H9 (cell line): ENCODE results near the gene CNDP1. TPM values are rescaled to one million over a fixed set of nuclear protein-coding genes. Genes with fewer than 3 reads are reported as not detected.

ENCODE experiments used
- DNase-seq: peaks from one replicate; pipeline ENCODE4 v3.0.0-alpha.2; 2017
- H2AFZ ChIP-seq: one replicate; pipeline ENCODE4 v1.6.1; 2013; ENCODE audit warnings: mild to moderate bottlenecking, low read length, control low read depth, moderate library complexity
- H2AK5ac ChIP-seq: 2 replicates; pipeline ENCODE4 v1.6.1; 2013; ENCODE audit warnings: low read length, control low read depth, mixed read lengths; ENCODE audit not compliant: insufficient read length
- H2BK120ac ChIP-seq: one replicate; pipeline ENCODE4 v1.6.1; 2013; ENCODE audit warnings: low read depth, mild to moderate bottlenecking, low read length, control low read depth, inconsistent platforms; ENCODE audit not compliant: poor library complexity, severe bottlenecking
- H2BK12ac ChIP-seq: 2 replicates; pipeline ENCODE4 v1.6.1; 2013; ENCODE audit warnings: low read length, control low read depth, mixed read lengths, low read depth; ENCODE audit not compliant: insufficient read length
- H2BK15ac ChIP-seq: 2 replicates; pipeline ENCODE4 v1.6.1; 2013; ENCODE audit warnings: low read depth, low read length, control low read depth
- H2BK20ac ChIP-seq: one replicate; pipeline ENCODE4 v1.6.1; 2013; ENCODE audit warnings: low read depth, mild to moderate bottlenecking, low read length, control low read depth, inconsistent platforms; ENCODE audit not compliant: poor library complexity, severe bottlenecking
- H2BK5ac ChIP-seq: 2 replicates; pipeline ENCODE4 v1.6.1; 2013; ENCODE audit warnings: low read length, control low read depth, mixed read lengths; ENCODE audit not compliant: insufficient read length
- H3K14ac ChIP-seq: 2 replicates; pipeline ENCODE4 v1.6.1; 2013; ENCODE audit warnings: low read length, control low read depth; ENCODE audit not compliant: insufficient read depth
- H3K18ac ChIP-seq: 2 replicates; pipeline ENCODE4 v1.6.1; 2013; ENCODE audit warnings: low read depth, mild to moderate bottlenecking, mixed read lengths, low read length, control low read depth; ENCODE audit not compliant: insufficient read length
- H3K23ac ChIP-seq: 2 replicates; pipeline ENCODE4 v1.6.1; 2013; ENCODE audit warnings: low read length, control low read depth, mixed read lengths, low read depth; ENCODE audit not compliant: insufficient read length
- H3K23me2 ChIP-seq: 2 replicates; pipeline ENCODE4 v1.6.1; 2013; ENCODE audit warnings: low read depth, mild to moderate bottlenecking, mixed read lengths, low read length, control low read depth; ENCODE audit not compliant: insufficient read length, poor library complexity, severe bottlenecking
- H3K27ac ChIP-seq: 2 replicates; pipeline ENCODE4 v1.5.1; 2013; ENCODE audit warnings: low read length, control low read depth, mixed read lengths, low read depth; ENCODE audit not compliant: insufficient read length
- H3K27me3 ChIP-seq: 2 replicates; pipeline ENCODE4 v1.6.1; 2013; ENCODE audit warnings: low read length, control low read depth, inconsistent platforms; ENCODE audit not compliant: insufficient read depth
- H3K4ac ChIP-seq: 2 replicates; pipeline ENCODE4 v1.6.1; 2013; ENCODE audit warnings: low read depth, mild to moderate bottlenecking, control low read depth, inconsistent platforms, low read length, moderate library complexity
- H3K4me1 ChIP-seq: 2 replicates; pipeline ENCODE4 v1.6.1; 2013; ENCODE audit warnings: low read length, control low read depth, inconsistent platforms; ENCODE audit not compliant: insufficient read depth
- H3K4me2 ChIP-seq: 2 replicates; pipeline ENCODE4 v1.6.1; 2013; ENCODE audit warnings: low read length, control low read depth, mixed read lengths; ENCODE audit not compliant: insufficient read length, insufficient read depth
- H3K56ac ChIP-seq: 2 replicates; pipeline ENCODE4 v1.6.1; 2013; ENCODE audit warnings: low read depth, mild to moderate bottlenecking, mixed read lengths, low read length, control low read depth; ENCODE audit not compliant: insufficient read length
- H3K79me1 ChIP-seq: 2 replicates; pipeline ENCODE4 v1.6.1; 2013; ENCODE audit warnings: low read depth, mild to moderate bottlenecking, moderate library complexity, low read length, control low read depth, inconsistent platforms; ENCODE audit not compliant: insufficient read depth, poor library complexity, severe bottlenecking
- H3K79me2 ChIP-seq: 2 replicates; pipeline ENCODE4 v1.6.1; 2013; ENCODE audit warnings: low read length, control low read depth, inconsistent platforms; ENCODE audit not compliant: insufficient read depth
- H3K9ac ChIP-seq: 2 replicates; pipeline ENCODE4 v1.6.1; 2013; ENCODE audit warnings: low read length, control low read depth, mixed read lengths; ENCODE audit not compliant: insufficient read length; ENCODE audit errors: extremely low read depth
- H3K9me3 ChIP-seq: one replicate; pipeline ENCODE4 v1.6.1; 2013; ENCODE audit warnings: low read depth, low read length, inconsistent platforms; ENCODE audit not compliant: control insufficient read depth
- H3T11ph ChIP-seq: one replicate; pipeline ENCODE4 v1.6.1; 2013; ENCODE audit warnings: mild to moderate bottlenecking, low read length, control low read depth, inconsistent platforms
- H4K20me1 ChIP-seq: one replicate; pipeline ENCODE4 v1.6.1; 2013; ENCODE audit not compliant: control insufficient read depth, insufficient read length, insufficient read depth
- H4K5ac ChIP-seq: 2 replicates; pipeline ENCODE4 v1.6.1; 2013; ENCODE audit warnings: low read depth, mild to moderate bottlenecking, mixed read lengths, low read length, control low read depth; ENCODE audit not compliant: insufficient read length
- H4K8ac ChIP-seq: replicated peaks from 2 replicates; pipeline ENCODE4 v1.6.1; 2013; ENCODE audit warnings: low read length, control low read depth, mixed read lengths, low read depth; ENCODE audit not compliant: insufficient read length
- H4K91ac ChIP-seq: 2 replicates; pipeline ENCODE4 v1.6.1; 2013; ENCODE audit warnings: low read depth, mild to moderate bottlenecking, moderate library complexity, mixed read lengths, low read length, control low read depth; ENCODE audit not compliant: insufficient read length
- H3K27ac Mint-ChIP-seq, 3 experiments: 2 replicates in 2 of 3; 3 replicates in 1 of 3; pipeline ENCODE4 v1.8.0; 2020 to 2021; ENCODE audit warnings: mixed read lengths in 3 of 3, mild to moderate bottlenecking in 1 of 3, moderate library complexity in 1 of 3
- H3K27me3 Mint-ChIP-seq: 2 replicates; pipeline ENCODE4 v1.8.0; 2021; ENCODE audit warnings: low read depth, mild to moderate bottlenecking, moderate library complexity, mixed read lengths
- H3K36me3 Mint-ChIP-seq, 3 experiments: 2 replicates in 2 of 3; 3 replicates in 1 of 3; pipeline ENCODE4 v1.8.0; 2020 to 2021; ENCODE audit warnings: low read depth in 3 of 3, mixed read lengths in 3 of 3; ENCODE audit not compliant: insufficient read depth in 1 of 3
- H3K4me1 Mint-ChIP-seq, 2 experiments: 2 replicates each; pipeline ENCODE4 v1.8.0; 2020; ENCODE audit warnings: mixed read lengths in 2 of 2
- H3K4me3 Mint-ChIP-seq, 2 experiments: 2 replicates in 1 of 2; 3 replicates in 1 of 2; pipeline ENCODE4 v1.8.0; 2020 to 2021; ENCODE audit warnings: mild to moderate bottlenecking in 2 of 2, mixed read lengths in 2 of 2, moderate library complexity in 1 of 2
- H3K9me3 Mint-ChIP-seq, 2 experiments: 2 replicates in 1 of 2; 3 replicates in 1 of 2; pipeline ENCODE4 v1.8.0; 2020; ENCODE audit warnings: mild to moderate bottlenecking in 2 of 2, mixed read lengths in 2 of 2, moderate library complexity in 1 of 2
- WGBS: extraction: QIAGEN DNeasy Blood & Tissue Kit; methylation state at CpG from one replicate; pipeline ENCODE4 v1.1.7; 2013; ENCODE audit warnings: missing lambda C conversion rate, low lambda C conversion rate, mixed read lengths; ENCODE audit not compliant: insufficient read length; ENCODE audit errors: extremely low coverage; 5-methylcytosine and 5-hydroxymethylcytosine counted together
- total RNA-seq: library from RNA; stranded (reverse); gene quantifications from 2 replicates; pipeline ENCODE4 v1.2.1, GENCODE V29; 2021
- TF ChIP-seq, protein P1 (sequence below): fragments of 200-600 bp; sonication (generic); conservative IDR thresholded peaks from 3 replicates; pipeline ENCODE4 v1.8.0; 2021; ENCODE audit warnings: antibody characterized with exemption, mild to moderate bottlenecking

Gene CNDP1
- total RNA-seq, 1 experiment from 2014 or later: not detected

DNA sequence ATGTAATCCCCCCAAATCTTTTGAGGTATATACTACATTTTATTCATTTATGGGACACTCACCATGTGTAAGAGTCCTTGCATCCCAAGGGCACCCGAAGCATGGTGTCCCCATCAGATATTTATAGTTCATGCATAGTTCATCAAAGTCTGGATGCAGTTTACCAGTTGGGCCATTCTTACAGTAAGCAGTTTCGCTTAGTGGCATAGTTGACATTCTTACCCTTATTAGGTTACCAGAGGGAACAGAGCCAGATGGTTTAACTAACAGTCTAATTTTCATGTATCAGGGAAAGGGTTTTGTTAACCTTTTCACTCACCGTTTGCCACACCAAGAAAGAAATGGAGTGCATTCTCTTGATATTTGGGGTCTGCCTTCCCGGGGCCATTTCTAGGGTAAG lies 70.5 kb downstream of the CNDP1 start:
- no CpG with 5 or more reads among the region's 4 CpGs for WGBS
- no peak overlapping the region for H2BK15ac ChIP-seq
- TF ChIP-seq, protein P1, sequence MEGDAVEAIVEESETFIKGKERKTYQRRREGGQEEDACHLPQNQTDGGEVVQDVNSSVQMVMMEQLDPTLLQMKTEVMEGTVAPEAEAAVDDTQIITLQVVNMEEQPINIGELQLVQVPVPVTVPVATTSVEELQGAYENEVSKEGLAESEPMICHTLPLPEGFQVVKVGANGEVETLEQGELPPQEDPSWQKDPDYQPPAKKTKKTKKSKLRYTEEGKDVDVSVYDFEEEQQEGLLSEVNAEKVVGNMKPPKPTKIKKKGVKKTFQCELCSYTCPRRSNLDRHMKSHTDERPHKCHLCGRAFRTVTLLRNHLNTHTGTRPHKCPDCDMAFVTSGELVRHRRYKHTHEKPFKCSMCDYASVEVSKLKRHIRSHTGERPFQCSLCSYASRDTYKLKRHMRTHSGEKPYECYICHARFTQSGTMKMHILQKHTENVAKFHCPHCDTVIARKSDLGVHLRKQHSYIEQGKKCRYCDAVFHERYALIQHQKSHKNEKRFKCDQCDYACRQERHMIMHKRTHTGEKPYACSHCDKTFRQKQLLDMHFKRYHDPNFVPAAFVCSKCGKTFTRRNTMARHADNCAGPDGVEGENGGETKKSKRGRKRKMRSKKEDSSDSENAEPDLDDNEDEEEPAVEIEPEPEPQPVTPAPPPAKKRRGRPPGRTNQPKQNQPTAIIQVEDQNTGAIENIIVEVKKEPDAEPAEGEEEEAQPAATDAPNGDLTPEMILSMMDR: no peak
- Mint-ChIP-seq H3K4me3 (no peak overlapping the region), H3K9me3 (no peaks in the 10 kb centered on the region; a peak in 1 of 5 replicates), H3K4me1 (peaks cover 0 to 6% of the 10 kb centered on the region in 2 experiments; a peak in 2 of 4 replicates), H3K27ac (no peak overlapping the region), H3K27me3 (no peaks in the 10 kb centered on the region; the same call in 1 of the 2 replicates), H3K36me3 (no peaks in the 10 kb centered on the region; a peak in 1 of 7 replicates)
- H3K4ac ChIP-seq: no peak overlapping the region
- H3K79me2 ChIP-seq: peaks cover 4% of the 10 kb centered on the region; the same call in 1 of the 2 replicates
- no peak overlapping the region for H4K8ac ChIP-seq
- H3K18ac ChIP-seq: no peak overlapping the region
- H2BK20ac ChIP-seq: no peak overlapping the region
- H3K4me2 ChIP-seq: no peak overlapping the region
- no peak overlapping the region for H4K91ac ChIP-seq
- H3K14ac ChIP-seq: no peak overlapping the region
- no peak overlapping the region for H2AFZ ChIP-seq
- H3K9ac ChIP-seq: no peak overlapping the region
- no peak overlapping the region for H2BK120ac ChIP-seq
- H3K79me1 ChIP-seq: no peaks in the 10 kb centered on the region
- H2AK5ac ChIP-seq: no peak overlapping the region
- H3K4me1 ChIP-seq: no peaks in the 10 kb centered on the region
- H4K5ac ChIP-seq: no peak overlapping the region
- no peaks in the 10 kb centered on the region for H4K20me1 ChIP-seq
- H2BK12ac ChIP-seq: no peak overlapping the region
- H3K9me3 ChIP-seq: no peaks in the 10 kb centered on the region
- no peaks in the 10 kb centered on the region for H3K23me2 ChIP-seq
- H3K23ac ChIP-seq: no peak overlapping the region
- no peak overlapping the region for H3K27ac ChIP-seq
- no peak overlapping the region for H2BK5ac ChIP-seq
- no peak for DNase-seq
- H3T11ph ChIP-seq: no peak overlapping the region
- no peaks in the 10 kb centered on the region for H3K27me3 ChIP-seq
- H3K56ac ChIP-seq: no peak overlapping the region
